GM18907 (cell line): ENCODE measurements around the gene TIMM50.

Source experiments
- ATAC-seq: cut with Tn5 transposase; IDR thresholded peaks from one replicate; pipeline ENCODE4 v1.9.1; 2021; ENCODE audit warnings: mild to moderate bottlenecking, moderate library complexity; ENCODE audit not compliant: unreplicated experiment

Gene TIMM50

DNA sequence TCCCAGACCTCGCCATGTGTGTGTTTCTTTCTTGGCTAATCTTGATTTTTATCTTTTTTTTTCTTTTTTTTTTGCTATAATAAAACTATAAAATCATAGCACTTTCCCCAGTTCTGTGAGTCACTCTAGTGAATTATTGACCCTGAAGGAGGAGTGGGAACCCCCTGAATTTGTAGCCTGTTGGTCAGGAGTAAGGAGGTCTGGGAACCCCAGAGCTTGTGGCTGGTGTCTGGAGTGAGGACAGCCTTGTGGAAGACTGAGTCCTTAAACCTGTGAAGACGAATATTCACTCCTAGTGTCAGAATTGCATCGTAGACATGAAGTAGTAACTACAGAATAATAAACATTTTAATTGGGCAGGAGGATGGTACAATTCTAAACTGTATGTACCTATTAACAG, 44.6 kb downstream of the TIMM50 start:
- no peak for ATAC-seq

DNA sequence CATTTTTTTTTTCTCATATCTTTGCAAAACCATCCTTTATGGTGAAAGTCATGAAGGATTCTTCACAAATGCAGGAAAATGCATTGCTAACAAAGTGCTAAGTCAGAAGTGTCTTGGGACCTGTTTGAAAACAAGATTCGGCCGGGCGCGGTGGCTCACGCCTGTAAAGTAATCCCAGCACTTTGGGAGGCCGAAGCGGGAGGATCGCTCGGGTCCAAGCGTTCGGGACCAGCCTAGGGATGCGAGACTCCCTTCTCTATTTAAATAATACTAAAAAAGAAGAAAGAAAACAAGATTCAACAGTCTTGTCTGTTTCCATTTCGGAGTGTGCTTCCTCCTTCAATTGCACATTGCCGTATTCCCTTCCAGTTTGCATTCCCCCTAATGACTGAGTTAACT, 51.2 kb downstream of the TIMM50 start:
- ATAC-seq: no peak

DNA sequence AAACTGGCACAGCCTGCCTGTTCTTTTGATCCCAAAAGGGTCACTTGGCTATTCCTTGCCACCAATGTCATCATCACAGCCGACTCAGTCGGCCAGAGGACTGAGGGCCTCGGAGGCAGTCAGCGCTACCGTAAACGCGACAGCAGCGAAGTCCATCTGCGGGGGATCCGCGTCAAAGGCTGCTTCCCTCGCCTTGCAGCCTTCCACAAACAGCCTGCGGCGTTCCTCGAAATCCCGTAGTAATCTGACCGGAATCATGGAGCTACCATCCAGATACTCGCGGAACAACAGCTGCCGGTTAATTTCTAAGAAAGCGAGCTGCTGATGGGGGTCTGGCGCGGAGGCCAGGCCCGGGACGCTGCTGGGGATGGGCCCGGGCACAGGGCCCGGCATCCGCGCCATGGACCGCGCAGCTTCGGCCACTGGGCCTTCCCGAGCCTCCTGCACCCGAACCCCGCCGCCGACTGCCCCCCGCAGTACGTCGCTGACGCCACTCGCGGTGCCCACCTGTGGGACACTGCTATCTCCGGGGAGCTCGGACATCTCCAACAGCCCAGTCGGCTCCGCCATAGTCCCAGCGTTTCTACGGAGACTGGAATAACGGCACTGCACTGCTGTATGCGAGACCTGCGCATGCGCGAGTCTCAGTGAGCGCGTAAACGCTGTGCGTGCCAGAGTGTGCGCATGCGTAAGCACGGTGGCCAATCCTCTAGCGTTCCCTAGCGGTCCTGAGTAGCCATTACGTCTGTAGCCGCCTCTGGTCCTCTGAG, 51.8 kb downstream of the TIMM50 start, which contains the start of gene EID2B:
Gene EID2B (minus strand): TSS at position 620 of the 770 bp plus-strand sequence. CDS start 50 bp downstream, at position 570.
- peak; percentile 85 for ATAC-seq

DNA sequence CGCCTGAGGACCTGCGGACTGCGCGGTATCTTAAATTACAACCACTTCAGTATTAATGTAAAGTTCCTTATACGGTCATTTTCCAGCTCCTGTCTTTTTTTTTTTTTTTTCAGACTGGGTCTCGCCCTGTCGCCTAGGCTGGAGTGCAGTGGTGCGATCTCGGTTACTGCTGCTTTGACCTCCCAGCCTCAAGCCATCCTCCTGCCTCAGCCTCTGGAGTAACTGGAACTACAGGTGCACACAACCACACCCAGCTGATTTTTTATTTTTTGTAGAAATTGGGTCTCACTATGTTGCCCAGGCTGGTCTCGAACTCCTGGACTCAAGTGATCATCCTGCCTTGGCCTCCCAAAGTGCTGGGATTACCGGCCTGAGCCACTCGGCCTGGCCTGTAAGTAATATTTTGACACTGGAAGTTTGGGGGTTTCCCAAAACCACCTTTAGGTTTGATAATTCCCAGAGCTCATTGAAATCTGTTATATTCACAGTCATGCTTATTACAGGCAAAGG, 52.4 kb downstream of the TIMM50 start:
- peak; percentile 21 for ATAC-seq

DNA sequence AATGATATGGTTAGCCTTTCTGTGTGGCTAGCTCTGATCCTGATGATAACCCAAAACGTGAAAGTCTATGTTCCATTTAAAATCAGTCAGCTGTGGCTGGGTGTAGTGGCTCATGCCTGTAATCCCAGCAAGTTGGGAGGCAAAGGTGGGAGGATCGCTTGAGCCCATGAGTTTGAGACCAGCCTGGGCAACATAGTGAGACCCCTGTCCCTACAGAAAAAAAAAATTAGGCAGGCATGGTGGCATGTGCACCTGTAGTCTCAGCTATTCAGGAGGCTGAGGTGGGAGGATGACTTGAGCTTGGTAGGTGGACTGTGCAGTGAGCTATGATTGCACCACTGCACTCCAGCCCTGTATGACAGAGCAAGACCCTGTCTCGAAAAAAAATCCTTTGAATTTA, 53.2 kb downstream of the TIMM50 start:
- ATAC-seq: no peak

DNA sequence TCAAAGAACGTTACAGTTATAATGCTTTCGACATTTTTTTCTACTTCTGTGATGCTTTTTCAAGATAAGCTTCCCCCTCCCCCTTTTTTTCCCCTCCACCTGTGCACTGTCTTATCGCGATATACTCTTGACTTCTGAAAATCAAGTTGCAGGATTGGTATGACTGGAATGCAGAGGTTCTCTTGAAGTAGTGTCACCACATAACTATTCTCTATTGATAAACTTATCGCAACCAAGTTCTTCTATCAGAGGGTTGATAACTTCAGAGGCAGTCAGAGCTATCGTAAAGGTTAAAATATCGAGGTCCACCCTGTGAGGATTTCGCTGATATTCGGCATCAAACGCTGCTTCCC, 58.5 kb downstream of the TIMM50 start:
- peak; percentile 10 for ATAC-seq

DNA sequence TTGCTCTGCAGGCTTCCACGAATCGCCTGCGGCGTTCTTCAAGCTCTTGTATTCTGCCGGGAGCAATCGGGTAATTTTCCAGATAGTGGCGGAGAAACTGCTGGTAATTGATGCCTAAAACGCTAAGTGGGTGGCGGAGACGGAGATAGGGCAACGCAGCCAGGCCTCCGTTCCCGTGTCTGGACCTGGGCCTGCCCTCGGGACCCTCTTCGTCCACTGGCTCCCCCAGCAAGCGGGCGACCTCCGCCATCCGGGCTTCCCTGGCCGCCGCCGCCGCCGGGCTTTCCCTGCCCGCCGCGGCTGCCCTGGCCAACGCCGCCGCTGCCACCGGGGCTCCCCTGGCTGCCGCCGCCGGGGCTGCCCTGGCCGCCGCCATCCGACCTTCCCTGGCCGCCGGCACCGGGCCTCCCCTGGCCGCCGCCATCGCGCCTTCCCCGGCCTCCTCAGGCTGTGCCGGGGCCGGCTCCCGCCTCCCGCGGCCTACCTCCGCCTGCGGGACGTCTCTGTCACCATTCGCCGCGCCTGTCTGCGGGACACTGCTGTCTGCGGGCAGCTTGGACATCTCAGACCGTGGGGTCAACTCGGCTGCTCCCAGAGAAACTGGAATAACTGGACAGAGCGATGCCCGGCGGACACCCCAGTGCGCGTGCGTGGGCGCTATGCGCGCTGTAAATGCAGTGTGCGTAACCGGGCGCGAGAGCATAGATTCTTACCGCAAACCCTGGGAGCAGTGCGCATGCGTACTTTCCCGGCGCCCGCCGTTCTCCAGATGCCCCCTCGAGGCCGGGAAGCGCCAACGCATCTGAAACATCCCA, 59.1 kb downstream of the TIMM50 start, which contains the start of gene EID2:
Gene EID2 (minus strand): TSS at position 644 of the 815 bp plus-strand sequence. CDS start 82 bp downstream, at position 562.
- peak; percentile 86 for ATAC-seq

DNA sequence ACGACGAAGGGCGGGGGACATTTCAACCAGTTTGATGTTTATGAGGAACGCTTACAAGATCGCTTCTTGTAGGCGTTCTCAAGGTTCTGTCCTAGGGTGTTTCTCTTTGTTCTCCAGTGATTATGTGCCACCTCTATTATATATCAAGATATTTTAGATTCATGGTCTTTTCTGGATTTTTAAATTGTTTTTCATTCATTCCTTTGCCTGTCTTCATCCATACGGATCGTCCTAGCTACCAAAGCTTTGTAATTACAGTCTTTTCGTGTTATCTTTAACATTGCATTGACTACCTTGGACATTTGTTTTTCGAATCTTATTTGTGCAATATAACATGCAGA, 59.7 kb downstream of the TIMM50 start:
- no peak for ATAC-seq
